Stimulated activated CD4-positive, alpha-beta T cell treated with anti-CD3 and anti-CD28 coated beads, Interleukin-4, amount 100 ng/mL, for 48 hours (primary cell): ENCODE results near the gene SPATA33.

Experiments used
- DNase-seq, 2 donors: peaks; one replicate each; pipeline ENCODE4 v3.0.0-alpha.2; 2020; ENCODE audit warnings: low read depth in 2 of 2

The SPATA33 gene

DNA sequence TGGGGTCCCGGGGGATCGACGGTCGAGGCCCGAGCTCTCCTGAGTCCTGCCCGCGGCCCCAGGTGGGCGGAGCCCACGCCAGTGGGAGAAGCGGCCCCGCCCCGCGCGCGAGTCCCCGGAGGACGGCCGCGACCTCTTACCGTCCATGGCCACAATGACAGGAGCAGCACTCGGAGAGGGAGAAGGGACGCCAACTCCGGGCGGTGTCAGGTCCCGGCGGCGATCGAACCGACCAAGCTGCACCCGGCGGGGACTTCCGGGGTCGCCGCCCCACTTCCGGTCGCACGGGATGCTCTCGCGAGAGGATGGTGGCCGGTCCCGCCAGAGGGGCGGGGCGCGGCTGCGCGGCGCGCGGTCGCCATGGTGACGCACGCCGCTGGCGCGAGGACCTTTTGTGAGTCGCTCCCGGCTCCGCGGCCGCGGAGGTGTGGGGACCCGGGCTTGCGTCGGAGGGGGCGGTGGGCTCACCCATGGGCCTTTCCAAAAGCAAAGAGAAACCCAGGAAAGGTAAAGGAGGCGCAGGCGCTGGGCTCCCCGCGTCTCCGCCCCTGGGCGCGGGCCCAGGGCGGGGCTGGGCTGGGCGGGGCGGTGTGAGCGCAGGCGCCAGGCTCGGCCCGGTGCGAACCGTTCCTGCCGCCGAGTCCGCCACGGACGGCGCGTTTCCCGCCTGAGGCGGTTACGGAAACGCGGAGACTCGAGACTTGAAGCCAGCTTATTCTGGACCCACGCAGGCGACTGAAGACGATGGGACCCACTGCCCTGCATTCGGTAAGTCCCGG is at the start of gene SPATA33, which contains the start of gene CHMP1A:
SPATA33 (plus strand) TSS at position 395 of the 779 bp plus-strand sequence; CDS start at position 471, 76 bp downstream.
CHMP1A (minus strand) TSS at position 267 of the 779 bp plus-strand sequence; CDS start at position 147, 120 bp downstream.
- DNase-seq, result peak; percentile 88 to 91

DNA sequence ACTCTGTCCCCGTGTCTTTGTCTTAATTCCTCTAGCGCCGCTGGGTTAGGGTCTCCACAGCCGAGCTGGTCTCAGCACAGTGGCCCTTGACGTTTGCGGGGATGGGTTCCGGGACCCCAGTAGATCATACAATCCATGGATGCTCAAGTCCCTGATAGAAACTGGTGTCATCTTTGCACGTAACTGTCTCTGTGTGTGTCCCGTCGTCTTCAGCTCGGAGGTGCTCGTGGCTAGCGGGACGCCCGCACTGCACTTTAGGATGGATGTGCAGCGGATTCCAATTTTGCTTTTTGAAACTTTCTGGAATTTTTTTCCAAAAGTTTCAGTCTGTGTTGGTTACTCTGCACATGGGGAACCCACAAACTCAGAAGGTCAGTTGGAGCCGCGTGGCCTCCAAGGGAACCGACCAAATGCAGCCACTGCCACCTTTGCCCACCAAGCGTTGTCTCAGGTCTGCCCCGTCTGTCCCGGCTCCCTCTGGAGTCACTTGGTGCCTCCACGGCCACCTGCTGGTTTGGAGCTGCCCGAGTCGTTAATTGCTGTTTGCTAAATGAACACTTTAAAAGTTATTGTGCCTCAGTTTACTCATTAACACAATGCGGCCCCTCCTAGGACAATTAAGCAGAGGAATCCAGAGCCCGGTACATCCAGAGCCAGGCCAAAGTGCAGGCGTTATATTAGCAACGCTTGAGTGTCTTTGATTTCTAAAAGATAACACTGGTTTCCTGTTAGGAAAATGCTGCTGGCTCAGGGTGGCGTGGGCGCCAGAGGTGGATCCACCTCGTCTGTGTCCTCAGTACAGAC is 49.5 kb upstream of the SPATA33 start:
- DNase-seq, result no peak

DNA sequence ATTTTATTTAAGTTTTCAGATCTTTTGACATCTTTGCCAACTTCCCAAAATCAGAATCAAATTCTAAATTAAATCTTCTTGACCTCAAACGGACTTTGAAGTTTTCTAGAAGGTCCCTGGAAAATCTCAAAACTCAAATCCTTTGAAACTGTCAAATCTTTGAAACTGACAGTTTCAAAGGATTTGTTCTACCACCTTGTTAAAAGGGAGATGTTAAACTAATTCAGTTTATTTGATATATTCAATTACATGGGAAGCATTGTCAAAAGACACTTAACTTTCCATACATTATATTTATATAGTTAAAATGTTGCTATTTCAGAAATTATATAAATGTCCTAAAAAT is 47.6 kb upstream of the SPATA33 start:
- no peak for DNase-seq

DNA sequence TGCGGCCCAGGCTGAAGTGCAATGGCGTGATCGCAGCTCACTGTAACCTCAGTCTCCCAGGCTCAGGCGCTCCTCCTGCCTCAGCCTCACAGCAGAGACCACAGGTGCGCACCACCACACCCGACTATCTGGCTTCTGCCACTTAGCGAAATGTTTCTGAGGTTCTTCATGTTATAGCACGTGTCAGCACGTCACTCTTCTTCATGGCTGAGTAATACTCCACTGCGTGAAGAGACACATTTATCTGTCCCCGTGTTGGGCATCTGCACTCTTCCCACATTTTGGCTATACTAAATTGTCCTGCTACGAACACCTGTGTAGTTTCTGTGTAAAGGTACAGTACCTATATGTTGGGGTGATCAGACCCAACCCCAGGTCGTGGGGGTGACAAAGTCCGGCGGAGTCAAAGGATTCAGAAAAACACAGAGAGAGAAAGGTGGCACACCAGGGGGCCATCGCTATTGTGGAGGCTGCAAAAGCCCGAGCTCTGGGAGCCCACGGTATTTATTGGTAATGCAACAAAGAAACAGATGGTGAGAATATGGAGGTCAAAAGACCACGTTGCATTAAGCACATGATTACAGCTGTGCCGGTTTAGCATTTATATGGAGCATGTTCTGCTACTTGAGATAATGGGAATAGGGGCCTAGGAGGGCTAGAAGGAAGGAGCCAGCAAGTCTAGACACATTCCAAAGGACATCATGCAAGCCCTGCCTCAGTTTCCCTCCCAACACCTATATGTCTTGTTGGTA is 45.0 kb upstream of the SPATA33 start:
- no peak for DNase-seq

DNA sequence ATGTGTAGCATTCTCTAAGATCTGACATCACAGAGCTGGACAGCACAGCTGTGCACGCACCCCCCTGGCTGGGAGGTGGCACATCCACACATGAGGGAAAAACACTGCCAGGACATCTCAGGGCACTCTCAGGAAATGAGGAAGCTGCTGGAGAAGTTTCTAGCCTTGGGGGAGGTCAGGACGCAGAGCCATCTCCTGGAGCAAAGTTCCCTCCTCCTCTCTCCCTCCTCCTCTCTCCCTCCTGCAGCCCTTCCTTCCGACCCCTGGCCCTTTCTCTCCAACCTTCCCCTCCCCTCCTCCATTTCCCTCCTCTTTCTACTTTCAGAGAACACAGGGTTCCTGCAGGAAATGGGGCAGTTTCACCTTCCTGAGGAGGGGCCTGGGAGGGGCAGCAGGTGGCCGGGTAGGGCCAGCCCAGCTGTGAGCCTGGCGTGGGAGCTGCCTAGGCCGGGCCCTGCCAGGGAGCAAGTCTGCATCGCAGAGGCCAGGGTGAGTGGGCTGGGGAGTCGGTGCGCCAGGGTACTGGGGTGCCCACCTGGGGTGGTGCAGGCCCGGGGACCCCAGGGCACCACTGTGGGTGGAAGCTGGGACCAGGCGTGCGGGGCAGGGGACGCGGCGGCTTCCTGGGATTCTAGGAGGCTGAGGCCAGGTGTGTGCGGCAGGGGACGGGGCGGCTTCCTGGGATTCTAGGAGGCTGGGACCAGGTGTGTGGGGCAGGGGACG is 44.2 kb upstream of the SPATA33 start, which contains the start of gene DPEP1:
DPEP1 (plus strand) TSS at position 412 of the 723 bp plus-strand sequence. CDS start 16,769 bp downstream, outside the sequence.
- no peak for DNase-seq

DNA sequence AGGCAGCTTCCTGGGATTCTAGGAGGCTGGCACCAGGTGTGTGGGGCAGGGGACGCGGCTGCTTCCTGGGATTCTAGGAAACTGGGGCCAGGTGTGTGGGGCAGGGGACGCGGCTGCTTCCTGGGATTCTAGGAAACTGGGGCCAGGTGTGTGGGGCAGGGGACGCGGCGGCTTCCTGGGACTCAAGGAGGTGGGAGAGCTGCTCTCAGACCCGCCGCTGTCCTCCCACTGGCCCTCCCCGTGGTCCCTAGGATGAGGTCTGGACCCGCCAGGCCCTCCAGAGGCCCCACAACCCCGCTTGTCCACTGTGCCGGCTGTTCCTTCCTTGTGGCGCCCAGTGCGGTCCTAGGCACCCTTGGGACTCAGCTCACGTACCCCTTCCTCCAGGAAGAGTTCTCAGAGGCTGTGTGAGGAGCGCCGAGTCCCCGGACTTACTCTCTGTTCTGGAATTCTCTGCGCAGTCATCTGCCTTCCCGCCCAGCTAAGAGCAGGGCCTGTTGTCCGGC is 43.6 kb upstream of the SPATA33 start:
- DNase-seq, result no peak

DNA sequence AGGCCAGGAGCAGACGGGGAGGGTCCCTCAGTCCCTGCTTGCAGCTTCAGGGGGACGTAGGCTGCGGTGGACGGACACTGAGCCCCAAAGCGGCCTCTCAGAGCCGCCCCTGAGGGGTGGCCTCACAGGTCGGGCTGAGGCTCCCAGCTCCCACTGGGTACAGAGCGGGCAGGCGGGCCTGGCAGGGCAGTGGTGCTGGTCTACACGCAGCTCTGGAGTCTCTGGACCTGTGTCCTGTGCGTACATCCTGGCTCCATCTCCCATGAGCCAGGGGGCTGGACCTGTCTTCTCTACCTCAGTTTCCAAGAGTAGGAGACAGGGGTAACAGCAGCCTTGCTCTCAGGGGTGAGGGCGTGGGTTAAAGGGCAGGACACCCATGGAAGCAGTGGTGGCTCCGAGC is 42.5 kb upstream of the SPATA33 start:
- no peak for DNase-seq

DNA sequence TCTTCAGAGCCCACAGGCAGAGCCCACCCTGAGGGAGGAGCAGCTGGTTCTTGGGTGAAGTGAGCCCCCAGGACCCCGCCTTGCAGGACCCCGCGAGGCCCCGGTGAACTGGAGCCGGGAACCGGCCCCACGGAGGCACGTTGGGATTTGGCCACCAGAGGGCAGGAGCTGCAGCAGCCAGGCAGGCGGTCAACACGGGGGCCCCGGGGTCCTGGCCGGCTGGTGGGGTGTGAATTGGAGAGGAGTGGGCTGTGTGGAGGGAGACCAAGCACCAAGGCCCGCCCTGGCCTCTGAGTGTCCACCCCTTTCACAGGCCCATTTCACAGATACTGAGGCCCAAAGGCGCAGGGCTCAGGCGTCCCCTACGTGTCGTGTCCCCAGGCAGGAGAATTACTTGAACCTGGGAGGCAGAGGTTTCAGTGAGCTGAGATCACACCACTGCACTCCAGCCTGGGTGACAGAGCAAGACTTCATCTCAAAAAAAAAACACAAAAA is 42.0 kb upstream of the SPATA33 start:
- DNase-seq, result no peak

DNA sequence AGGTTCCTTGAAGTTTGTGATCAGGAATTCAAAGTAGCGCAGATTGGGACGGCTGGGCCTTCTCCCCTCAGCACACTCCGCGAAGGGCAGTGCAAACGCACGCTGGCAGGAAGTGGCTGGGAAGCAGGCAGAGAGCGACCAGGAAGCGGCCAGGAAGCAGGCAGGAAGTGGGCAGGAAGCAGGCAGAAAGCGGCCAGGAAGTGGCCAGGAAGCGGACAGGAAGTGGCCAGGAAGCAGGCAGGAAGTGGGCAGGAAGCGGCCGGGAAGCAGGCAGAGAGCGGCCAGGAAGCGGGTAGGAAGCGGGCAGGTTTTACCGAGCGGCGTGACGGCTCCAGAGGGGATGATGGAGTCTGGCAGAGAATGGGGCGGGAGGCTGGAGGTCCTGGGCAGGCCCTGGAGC is 41.0 kb upstream of the SPATA33 start:
- no peak for DNase-seq

DNA sequence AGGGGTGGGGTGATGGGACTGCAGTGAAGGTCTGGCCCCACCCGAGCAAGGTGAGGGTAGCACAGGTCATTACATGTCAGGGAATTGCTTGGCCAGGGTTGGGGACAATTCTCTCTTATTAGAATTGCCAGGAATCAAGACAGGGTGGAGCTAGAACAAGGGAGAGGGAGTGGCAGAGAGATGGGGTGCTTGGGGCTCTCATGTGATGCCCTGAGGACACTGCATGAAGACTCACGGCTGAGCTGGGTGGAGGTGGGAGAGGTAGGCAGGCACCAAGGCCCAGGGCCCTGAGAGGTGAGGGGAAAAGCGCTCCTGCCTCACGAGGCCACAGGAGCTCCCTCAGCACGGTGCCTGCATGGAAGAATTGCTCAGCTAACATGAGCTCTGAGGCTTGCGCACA is 40.6 kb upstream of the SPATA33 start:
- DNase-seq, result no peak

DNA sequence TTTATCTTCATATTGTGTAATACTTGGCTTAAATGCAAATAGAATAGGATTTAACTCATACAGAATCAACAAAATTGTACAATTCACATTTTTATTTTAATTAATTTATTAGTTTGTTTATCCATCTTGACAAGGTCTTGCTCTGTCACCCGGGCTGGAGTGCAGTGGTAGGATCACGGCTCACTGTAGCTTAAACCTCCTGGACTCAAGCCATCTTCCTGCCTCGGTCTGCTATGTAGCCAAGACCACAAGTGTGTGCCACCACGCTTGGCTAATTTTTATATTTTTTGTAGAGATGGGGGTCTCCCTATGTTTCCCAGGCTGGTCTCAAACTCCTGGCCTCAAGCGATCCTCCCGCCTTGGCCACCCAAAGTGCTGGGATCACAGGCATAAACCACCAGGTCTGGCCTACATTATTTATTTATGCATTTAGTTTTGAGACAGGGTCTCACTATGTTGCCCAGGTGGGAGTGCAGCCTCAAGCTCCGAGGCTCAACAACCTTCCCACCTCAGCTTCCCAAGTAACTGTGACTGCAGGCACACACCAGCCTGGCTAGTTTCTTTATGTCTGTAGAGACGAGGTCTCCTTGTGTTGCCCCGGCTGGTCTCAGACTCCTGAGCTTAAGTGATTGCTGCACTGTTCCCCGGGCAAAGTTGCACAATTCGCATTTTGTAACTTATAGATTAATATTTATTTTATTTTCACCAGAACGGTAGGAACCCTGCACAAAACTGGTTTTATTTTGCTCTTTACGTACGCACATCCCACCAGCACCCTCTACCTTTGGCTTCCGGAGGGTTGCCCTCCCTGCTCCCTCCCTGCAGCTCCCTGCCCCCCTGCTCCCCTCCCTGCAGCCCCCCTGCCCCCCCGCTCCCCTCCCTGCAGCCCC is 39.3 kb upstream of the SPATA33 start:
- no peak for DNase-seq

DNA sequence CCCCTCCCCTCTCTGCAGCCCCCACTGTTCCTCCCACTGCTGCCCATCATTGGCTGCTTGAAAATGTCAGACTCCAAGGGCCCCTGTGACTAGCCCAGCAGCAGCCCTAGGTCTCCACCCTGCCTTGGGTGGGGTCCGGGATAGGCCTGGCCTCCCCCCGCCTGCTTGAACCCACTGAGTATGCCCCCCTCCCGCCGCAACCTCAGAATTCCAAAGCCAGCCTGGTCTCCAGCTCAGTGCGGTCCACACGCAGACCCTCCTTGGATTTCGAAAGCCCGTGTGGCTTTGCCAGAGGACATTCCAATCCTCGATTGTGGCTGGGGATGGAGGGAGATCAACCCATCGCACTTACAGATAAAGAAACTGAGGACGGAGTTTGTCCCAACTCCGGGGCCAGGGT is 37.8 kb upstream of the SPATA33 start:
- DNase-seq, result no peak

DNA sequence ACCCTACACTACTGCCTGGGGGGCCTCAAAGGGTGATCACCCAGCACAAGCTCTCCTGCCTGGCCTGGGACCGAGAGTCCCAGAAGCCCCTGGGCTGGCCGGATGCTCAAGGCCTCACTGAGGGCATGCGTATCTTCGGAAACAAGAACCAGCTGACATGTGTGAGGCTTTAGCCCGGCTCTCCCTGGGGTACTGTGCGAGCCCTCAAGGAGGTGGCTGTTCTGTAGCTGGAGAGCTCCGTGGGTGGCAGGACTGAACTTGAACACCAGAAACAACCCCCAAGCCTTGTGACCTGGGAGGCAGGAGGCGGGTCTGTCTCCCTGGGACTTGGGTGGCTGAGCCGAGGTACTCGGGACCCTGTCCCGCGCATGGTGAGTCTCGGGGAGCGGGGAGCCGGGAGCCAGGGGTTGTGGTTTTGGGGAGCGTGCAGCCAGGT is 37.2 kb upstream of the SPATA33 start:
- DNase-seq, result no peak

DNA sequence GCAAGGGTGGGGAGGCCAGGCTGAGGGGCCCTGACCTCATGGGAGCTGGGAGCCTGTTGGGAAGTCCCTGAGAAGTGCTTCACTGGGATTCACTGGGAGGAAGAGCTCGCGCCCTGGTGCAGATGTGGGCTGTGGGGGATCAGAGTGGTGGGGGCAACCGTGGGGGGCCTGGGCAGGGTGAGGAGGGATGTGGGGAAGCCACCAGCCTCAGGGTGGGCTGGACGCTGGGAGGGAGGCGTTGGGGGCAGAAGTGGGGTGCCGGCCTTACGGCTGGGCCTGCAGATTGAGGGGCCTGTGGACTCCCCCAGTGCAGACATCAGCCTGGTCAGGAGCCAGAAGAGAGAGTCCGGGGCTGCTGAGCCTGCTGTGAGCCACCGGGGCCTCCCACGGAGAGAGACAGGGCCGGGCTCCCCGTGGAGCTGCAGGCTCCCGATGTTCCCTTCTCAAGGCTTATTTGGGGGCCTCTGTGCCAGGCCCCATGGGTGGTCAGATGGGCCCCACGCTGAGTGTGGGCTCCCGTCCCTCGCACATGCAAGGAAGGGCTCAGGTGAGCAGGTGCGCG is 36.4 kb upstream of the SPATA33 start:
- DNase-seq, result no peak

DNA sequence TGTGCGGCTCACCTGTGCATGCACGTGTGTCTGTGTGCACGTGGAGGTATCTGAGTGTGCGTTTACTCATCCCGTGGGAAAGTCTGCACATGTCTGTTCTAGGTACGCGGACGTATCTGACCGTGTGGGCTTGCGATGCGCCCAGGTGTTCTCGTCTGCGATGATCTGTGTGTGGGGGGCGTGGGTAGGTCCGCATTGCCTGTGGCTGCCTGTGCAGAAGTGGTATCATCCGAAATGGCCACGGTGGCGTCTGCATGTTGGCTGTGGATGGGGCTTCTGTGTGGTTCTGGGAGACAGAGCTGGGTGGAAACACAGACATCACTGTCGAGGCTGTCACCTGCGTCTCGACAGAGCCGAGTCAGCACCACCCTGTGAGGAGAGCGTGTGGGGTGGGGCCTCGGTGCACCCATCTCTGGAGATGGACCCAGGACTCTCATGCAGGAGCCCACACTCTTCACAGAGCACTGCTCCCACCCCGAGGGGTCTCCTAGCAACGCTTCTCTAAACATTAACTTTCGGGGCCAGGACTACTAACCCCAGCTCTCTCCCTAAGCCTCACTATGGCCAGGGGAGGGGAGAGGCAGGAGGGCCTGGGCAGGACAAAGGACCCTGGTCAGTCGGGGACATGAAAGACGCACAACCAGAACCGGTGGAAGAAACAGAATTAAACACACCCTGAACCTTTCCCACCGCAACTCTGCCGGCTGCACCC is 35.8 kb upstream of the SPATA33 start:
- DNase-seq, result no peak

DNA sequence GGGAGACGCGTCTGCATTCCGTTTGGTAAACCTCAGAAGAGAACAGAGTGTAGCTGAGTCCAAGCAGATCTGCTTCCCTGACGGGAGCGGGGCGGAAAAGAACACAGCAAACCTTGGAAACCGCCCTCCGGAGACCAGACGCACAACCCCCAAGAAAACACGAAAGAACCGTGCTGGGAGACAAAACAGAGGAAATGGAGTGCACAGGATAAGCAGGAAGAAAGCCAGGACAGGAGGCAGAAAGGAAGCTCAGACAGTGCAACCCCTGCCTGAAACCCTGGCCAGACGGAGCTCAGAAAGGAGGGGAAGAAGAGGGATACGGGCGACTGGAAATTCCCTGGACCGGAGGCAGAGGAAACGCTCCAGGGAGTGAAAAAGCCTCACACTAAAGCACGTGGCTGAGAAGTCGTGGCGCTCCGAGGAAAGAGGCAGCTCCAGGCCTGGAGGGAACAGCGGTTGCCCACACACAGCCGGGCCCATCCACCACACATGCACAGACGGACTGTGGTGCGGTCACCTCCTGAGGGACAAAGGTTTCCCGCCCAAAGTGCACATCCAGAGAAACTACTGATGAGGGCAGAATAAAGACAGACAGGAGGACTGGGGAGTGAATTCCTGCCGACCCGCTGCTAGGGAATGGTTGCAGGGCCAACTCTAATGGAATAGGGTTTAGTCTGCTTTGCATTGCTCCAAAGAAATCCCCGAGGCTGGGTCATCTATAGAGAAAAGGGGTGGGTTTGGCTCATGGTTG is 34.0 kb upstream of the SPATA33 start:
- no peak for DNase-seq

DNA sequence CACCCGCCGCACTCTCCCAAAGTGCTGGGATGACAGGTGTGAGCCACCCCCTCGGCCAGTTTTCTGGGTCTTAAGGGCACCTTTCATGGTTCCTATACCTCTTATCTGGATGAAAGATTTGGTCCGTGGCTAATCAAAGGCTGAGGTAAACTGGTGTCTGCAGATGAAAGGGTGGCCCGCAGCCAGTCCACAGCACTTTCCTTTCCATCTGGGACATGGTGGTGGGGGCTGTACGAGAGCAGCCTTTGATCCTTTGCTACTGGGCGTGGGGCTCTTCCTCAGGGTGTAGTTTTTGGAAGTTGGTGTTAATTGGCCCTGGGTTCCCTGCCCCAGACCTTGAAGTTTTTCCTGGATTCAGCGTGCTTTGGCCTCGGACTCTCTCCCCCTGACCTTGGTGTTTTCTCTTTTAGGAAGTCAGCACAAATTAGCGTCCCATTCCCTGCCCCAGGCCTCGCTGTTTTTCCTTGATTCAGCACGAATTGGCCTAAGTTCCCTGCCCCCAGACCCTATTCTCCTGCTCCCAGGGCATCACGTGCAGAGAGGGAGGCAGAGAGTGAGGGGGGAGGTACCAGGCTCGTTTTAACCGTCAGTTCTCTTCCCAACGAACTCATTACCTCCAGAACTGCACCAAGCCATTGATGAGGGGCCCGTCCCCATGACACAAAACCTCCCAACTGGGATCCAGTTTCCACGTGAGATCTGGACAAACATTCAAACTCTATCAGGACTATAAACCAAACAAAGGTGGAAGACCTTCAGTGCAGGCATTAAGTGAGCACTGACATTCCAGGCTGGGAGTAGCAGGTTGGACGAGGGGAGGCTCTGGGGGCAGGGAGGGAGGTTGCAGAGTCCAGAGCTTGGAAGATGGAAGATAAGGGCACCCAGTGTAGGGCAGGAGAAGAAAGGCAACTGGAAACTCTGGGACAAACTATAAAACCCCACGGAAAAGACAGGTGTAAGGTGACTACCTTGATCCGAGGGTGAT is 32.6 kb upstream of the SPATA33 start:
- DNase-seq, result no peak
